ENCODE data around the gene GRK5.

The GRK5 gene

GRCh38 chr10:119197921-119198320 lies 9.4 kb upstream of the GRK5 start:
- no peak overlapping the region for H3K4me3 ChIP-seq (ENCODE audit: low read depth, low read length)

- H3K4me3 ChIP-seq (ENCODE audit: low read depth, low read length), result no peak overlapping the region
Observed at GRCh38 chr10:119198438-119198837, 8.9 kb upstream of the GRK5 start.

- no peak overlapping the region for H3K4me3 ChIP-seq (ENCODE audit: low read depth, low read length)
Observed at GRCh38 chr10:119199231-119199992, 8.0 kb upstream of the GRK5 start.

GRCh38 chr10:119201233-119201632 lies 6.1 kb upstream of the GRK5 start:
- H3K4me3 ChIP-seq (ENCODE audit: low read depth, low read length), result no peak overlapping the region

- no peak overlapping the region for H3K4me3 ChIP-seq (ENCODE audit: low read depth, low read length)
Observed at GRCh38 chr10:119203006-119203405, 4.4 kb upstream of the GRK5 start.

GRCh38 chr10:119205894-119206602 lies 1.3 kb upstream of the GRK5 start:
- no peak overlapping the region for H3K4me3 ChIP-seq (ENCODE audit: low read depth, low read length)

- peak overlapping the region; percentile 67 for H3K4me3 ChIP-seq (ENCODE audit: low read depth, low read length)
Observed at GRCh38 chr10:119206603-119207365, 587 bp upstream of the GRK5 start.

DNA sequence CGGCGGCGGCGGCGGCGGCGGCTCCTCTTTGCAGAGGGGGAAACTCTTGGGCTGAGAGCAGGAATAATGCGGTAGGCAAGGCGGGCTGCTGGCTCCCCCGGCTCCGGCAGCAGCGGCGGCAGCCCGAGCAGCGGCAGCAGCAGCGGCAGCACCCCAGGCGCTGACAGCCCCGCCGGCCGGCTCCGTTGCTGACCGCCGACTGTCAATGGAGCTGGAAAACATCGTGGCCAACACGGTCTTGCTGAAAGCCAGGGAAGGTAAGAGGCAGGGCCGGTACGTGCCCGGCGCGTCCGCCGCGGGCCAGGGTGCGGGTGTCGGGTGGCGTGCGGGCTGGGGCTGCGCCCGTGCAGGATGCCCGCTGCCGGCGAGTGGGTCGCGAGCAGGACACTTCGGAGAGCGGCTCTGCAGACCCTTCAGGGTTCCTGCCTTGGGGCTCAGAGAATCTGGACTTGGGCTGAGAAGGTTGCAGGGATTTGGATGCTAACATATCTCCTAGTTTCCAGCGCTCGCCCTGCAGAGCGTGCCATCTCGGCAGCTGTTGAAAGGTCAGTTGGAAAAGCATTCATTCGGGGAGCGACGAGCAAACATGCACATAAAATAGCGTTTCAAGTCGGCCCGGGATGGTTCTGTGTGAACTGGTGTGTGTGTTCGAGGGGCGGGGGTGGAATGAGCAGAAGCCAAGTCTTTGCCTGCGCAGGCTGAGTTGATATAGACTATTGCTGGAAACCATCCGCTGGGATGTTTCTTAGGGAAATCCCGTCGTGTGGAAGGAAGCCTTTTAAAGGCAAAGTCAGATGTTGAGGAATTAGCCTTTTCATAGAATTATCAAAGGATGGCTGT lies 562 bp downstream of the GRK5 start:
- H3K4me3 ChIP-seq (ENCODE audit: low read depth, low read length), result peak overlapping the region; percentile 36

GRCh38 chr10:119208553-119208940 lies 1.2 kb downstream of the GRK5 start:
- H3K4me3 ChIP-seq (ENCODE audit: low read depth, low read length), result no peak overlapping the region

- H3K4me3 ChIP-seq (ENCODE audit: low read depth, low read length), result no peak overlapping the region
Observed at GRCh38 chr10:119209035-119209735, 1.8 kb downstream of the GRK5 start.

DNA sequence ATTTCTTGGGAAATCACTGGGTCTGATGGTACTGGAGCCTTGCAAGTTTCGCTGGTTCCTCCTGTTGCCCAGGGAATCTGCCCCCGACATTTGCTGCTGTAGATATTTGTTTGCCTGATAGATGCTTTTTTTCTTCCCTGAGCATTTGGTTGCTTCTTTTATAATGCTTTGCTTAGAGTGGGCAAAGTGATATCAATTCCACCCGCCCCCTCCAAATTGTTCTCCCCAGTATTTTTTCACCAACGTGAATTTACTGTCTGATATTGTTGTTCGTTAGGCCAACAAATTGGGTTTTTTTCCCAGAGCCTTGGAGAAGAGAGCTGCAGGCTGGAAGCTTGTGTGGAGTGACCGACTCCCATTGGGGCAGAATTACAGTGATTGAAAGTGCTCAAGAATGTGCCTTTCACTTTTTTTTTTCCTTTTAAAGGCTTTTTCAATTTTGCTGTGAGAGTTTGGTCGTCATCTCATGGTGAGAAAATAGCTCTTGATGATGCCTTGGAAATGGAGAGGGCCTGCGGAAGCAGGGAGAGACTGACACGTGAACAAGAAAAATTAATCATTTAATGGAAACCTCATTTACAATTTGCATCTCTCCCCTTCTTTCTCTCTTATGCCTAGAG lies 2.5 kb downstream of the GRK5 start:
- H3K4me3 ChIP-seq (ENCODE audit: low read depth, low read length), result no peak overlapping the region

DNA sequence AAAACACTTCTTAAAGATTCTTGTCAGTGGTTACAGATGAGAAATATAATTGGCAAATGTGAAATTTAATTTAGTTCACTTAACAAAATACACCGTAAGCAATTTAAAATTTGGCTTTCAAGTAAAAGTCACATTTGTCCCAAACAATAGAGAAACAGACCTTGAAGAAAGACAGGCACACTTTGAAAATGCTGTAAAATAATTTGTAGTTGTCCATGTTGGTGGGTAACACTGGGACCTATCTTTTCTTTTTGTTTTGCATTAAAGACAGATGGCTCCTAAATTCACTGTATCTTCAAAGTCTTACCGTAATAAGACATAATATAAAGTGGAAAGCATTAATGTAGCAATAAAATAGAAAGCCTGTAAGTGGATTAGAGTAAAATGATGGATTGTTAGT lies 3.3 kb downstream of the GRK5 start:
- no peak overlapping the region for H3K4me3 ChIP-seq (ENCODE audit: low read depth, low read length)

GRCh38 chr10:119211176-119211575 lies 3.8 kb downstream of the GRK5 start:
- H3K4me3 ChIP-seq (ENCODE audit: low read depth, low read length), result no peak overlapping the region

DNA sequence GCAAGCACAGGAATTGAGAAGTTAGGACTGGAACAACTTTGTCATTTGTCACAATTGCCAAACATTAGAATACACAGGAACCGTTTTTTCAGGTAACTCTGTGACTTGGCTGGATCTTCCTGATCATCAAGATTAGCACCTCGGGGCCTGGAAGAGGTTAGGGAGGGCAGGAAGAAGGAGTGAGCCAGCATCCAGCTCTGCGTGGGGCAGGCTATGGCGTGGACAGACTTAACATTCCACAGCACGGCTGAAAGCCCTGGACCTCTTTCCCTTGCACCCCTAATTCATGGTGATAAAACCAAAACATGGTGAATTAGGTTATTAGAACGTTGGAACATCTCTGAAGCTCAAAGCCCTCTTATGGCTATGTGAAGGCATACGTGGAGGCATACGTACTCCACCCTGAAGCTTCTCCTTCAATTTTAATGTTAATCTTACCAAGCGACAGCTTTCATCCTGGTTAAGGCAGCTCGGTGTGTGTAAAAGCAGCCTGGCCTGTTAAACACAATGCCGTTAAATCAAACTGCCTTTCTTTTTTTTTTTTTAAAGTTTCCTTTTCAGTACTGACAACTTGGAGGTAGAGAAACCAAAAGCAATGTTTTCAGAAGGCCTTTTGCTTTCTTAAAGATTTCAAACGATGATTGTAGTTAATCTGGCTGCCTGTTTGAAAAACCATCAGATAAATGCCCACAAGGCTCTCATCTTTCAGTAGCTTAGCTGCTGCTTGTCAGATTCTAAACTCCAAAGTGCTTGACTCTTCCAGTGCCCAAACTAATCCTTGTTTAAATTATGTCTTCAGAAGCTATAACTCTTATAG lies 4.5 kb downstream of the GRK5 start:
- no peak overlapping the region for H3K4me3 ChIP-seq (ENCODE audit: low read depth, low read length)

DNA sequence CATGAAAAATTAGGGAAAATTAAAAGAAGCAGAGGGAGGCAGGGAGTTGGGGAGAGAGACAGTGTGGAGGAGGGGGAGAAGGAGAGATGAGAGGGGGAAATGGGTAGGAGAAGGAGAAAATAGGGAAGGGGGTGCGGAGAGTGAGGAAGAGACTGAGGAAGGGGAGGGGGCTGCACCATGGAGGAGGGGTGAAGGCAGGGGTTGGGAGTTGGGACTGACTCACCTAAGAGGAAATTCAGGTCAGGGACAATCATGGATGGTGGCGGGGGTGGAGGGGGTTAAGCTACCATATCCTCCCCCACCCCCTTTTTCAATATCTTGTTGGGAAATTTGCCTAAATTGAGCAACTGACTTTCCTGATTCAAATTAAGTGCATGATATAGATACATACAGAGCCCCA lies 8.0 kb downstream of the GRK5 start:
- H3K4me3 ChIP-seq (ENCODE audit: low read depth, low read length), result no peak overlapping the region

DNA sequence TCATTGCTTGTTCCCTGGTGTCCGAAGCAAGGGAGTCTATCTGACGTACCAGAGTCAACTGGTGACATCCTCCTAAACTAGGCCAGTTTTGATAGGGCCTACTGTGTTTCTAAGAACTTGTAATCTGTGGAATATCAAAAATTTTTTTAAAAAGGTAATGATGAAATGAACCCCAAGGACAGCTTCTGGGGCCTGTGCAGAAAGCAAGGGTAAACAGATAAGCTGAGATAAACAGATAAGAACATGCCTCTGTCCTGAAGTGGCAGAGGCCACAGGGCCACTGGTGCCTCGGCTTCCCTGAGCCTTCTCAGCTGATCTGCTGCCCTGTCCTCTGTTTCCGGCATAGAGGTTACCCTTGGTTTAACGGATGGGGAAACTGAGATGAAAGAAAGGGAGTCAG lies 8.8 kb downstream of the GRK5 start:
- no peak overlapping the region for H3K4me3 ChIP-seq (ENCODE audit: low read depth, low read length)

- no peak overlapping the region for H3K4me3 ChIP-seq (ENCODE audit: low read depth, low read length)
Observed at GRCh38 chr10:119217401-119217800, 10.0 kb downstream of the GRK5 start.

DNA sequence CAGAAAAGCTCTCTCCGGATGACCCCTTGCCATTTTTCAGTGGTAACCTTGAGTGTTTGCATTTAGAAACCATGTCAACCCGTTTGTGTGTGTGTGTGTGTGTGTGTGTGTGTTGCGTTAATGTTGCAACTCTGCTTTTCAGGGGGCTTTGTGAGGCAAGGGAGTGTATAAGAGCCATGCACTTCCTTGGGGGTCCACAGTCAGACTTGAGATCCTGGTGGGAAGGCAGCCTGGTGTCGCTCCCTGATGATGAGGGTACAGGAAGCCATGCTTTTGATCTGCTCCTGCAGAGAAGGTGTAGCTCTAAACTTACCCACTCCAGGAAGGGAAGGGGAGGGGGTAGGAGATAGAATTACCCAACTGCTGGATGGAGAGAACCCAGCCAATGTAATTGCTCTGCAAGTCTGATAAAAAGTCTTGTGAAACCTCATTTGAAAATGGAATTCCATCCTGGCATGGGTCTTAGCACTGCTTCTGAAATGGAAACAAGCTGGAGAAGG lies 10.7 kb downstream of the GRK5 start:
- no peak overlapping the region for H3K4me3 ChIP-seq (ENCODE audit: low read depth, low read length)

DNA sequence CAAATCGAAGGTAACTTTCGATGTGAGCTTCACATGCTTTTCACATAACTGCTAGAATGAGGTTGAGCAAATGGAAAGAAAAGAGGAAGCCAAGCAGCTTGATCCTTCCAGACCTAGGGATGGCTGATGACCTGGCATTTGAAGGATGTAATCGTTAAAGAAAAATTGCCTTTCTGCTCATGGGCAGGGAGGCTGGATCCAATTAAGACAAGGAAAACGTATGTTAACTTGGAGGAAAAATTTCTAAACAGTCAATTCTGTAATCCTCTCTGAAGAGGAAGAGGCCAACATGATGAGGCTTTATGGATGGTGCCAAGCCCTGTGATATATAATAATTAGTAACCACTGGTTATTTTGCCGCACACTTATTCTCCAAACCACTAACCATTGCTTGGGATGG lies 12.5 kb downstream of the GRK5 start:
- H3K4me3 ChIP-seq (ENCODE audit: low read depth, low read length), result no peak overlapping the region
